Neural cell (in vitro differentiated cells): ENCODE data around the gene RAF1. TPM values are rescaled to one million over a fixed set of nuclear protein-coding genes. Genes with fewer than 3 reads are reported as not detected.

Experiments used
- H2AFZ ChIP-seq: fragments of 200-600, 300-800 bp; sonication (generic), shearing (Covaris generic); 2 replicates; pipeline ENCODE4 v1.6.0; 2014; ENCODE audit warnings: low read depth, mild to moderate bottlenecking, antibody characterized with exemption, low read length, moderate library complexity
- H3F3A ChIP-seq: fragments of 200-600 bp; shearing (Covaris generic); 2 replicates; pipeline ENCODE4 v1.6.1; 2016; ENCODE audit warnings: mild to moderate bottlenecking, moderate library complexity, mixed read lengths, antibody characterized with exemption, low read length; ENCODE audit not compliant: insufficient read depth, poor library complexity, severe bottlenecking
- H3K27ac ChIP-seq: fragments of 200-600, 300-800 bp; sonication (generic), shearing (Covaris generic); 2 replicates; pipeline ENCODE4 v1.5.1; 2014; ENCODE audit warnings: mild to moderate bottlenecking, low read length, moderate library complexity
- H3K27me3 ChIP-seq: fragments of 300-800, 200-600 bp; sonication (generic), shearing (Covaris generic); 2 replicates; pipeline ENCODE4 v1.6.0; 2014; ENCODE audit warnings: mild to moderate bottlenecking, low read depth, low read length, moderate library complexity; ENCODE audit not compliant: insufficient read depth
- H3K36me3 ChIP-seq: fragments of 300-800, 200-600 bp; sonication (generic), shearing (Covaris generic); 2 replicates; pipeline ENCODE4 v1.5.1; 2014; ENCODE audit warnings: mild to moderate bottlenecking, antibody characterized with exemption, low read length, moderate library complexity; ENCODE audit not compliant: insufficient read depth
- H3K4me2 ChIP-seq: fragments of 300-800, 200-600 bp; sonication (generic), shearing (Covaris generic); 2 replicates; pipeline ENCODE4 v1.6.0; 2014; ENCODE audit warnings: mild to moderate bottlenecking, low read length
- H3K4me3 ChIP-seq: fragments of 300-800, 200-600 bp; sonication (generic), shearing (Covaris generic); 2 replicates; pipeline ENCODE4 v1.5.1; 2014; ENCODE audit warnings: mild to moderate bottlenecking, low read length, moderate library complexity
- H3K79me2 ChIP-seq: fragments of 200-600 bp; shearing (Covaris generic); replicated peaks from 2 replicates; pipeline ENCODE4 v1.6.0; 2014; ENCODE audit warnings: mild to moderate bottlenecking, low read length, moderate library complexity; ENCODE audit not compliant: insufficient read depth
- H3K9ac ChIP-seq: fragments of 300-800, 200-600 bp; sonication (generic), shearing (Covaris generic); 2 replicates; pipeline ENCODE4 v1.6.1; 2016; ENCODE audit warnings: mild to moderate bottlenecking, low read length, mixed read lengths
- H3K9me2 ChIP-seq: fragments of 200-600 bp; shearing (Covaris generic); 2 replicates; pipeline ENCODE4 v1.6.1; 2016; ENCODE audit warnings: mild to moderate bottlenecking, low read length, mixed read lengths; ENCODE audit not compliant: insufficient read depth
- H3K9me3 ChIP-seq: fragments of 200-600, 300-800 bp; sonication (generic), shearing (Covaris generic); 2 replicates; pipeline ENCODE4 v1.6.1; 2016; ENCODE audit warnings: mild to moderate bottlenecking, mixed run types, low read length, moderate library complexity, mixed read lengths
- H4K20me1 ChIP-seq: fragments of 200-600 bp; shearing (Covaris generic); 2 replicates; pipeline ENCODE4 v1.6.1; 2016; ENCODE audit warnings: mild to moderate bottlenecking, mixed run types; ENCODE audit not compliant: insufficient read depth
- CTCF ChIP-seq: fragments of 450-650 bp; IDR thresholded peaks from 2 replicates; pipeline ENCODE4 v1.5.1; 2014; ENCODE audit warnings: antibody characterized with exemption, mild to moderate bottlenecking, moderate library complexity; ENCODE audit not compliant: poor library complexity, severe bottlenecking
- EP300 ChIP-seq: fragments of 450-650 bp; conservative IDR thresholded peaks from 2 replicates; pipeline ENCODE4 v1.6.1; 2014; ENCODE audit warnings: antibody characterized with exemption, mild to moderate bottlenecking, moderate library complexity; ENCODE audit not compliant: poor library complexity, severe bottlenecking
- EZH2 ChIP-seq: fragments of 200-600, 300-800 bp; shearing (Covaris generic), sonication (generic); IDR thresholded peaks from 2 replicates; pipeline ENCODE4 v1.6.1; 2014; ENCODE audit warnings: antibody characterized with exemption, low read length, borderline replicate concordance, mild to moderate bottlenecking; ENCODE audit not compliant: insufficient read depth, poor library complexity, severe bottlenecking
- MXI1 ChIP-seq: fragments of 450-650 bp; conservative IDR thresholded peaks from 2 replicates; pipeline ENCODE4 v1.6.1; 2014; ENCODE audit warnings: antibody characterized with exemption, mild to moderate bottlenecking; ENCODE audit not compliant: poor library complexity, severe bottlenecking
- POLR2AphosphoS5 ChIP-seq: IDR thresholded peaks from 2 replicates; pipeline ENCODE4 v1.6.1; 2012
- RAD21 ChIP-seq: fragments of 450-650 bp; conservative IDR thresholded peaks from 2 replicates; pipeline ENCODE4 v1.6.1; 2014; ENCODE audit warnings: antibody characterized with exemption, mild to moderate bottlenecking, moderate library complexity
- SMC3 ChIP-seq: fragments of 450-650 bp; conservative IDR thresholded peaks from 2 replicates; pipeline ENCODE4 v1.6.1; 2014; ENCODE audit warnings: antibody characterized with exemption, mild to moderate bottlenecking, moderate library complexity; ENCODE audit not compliant: poor library complexity
- TAF1 ChIP-seq: IDR thresholded peaks from 2 replicates; pipeline ENCODE4 v1.6.1; 2012; ENCODE audit warnings: low read depth
- polyA plus RNA-seq: library from polyadenylated mRNA; depleted of rRNA; stranded (reverse); fragments of >200 nt; gene quantifications from 2 replicates; pipeline ENCODE4 v1.2.3, GENCODE V29; 2014
- TF ChIP-seq, protein P1 (sequence below): IDR thresholded peaks from 2 replicates; pipeline ENCODE4 v1.6.1; 2012; ENCODE audit warnings: borderline replicate concordance

The RAF1 gene
- polyA plus RNA-seq, 1 donor from 2014 or later, result 215 TPM

- TF ChIP-seq POLR2AphosphoS5 (no peak), RAD21 (no peak), EP300 (no peak), MXI1 (no peak), EZH2 (no peak), CTCF (no peak), TAF1 (no peak), SMC3 (no peak)
- TF ChIP-seq, protein P1, sequence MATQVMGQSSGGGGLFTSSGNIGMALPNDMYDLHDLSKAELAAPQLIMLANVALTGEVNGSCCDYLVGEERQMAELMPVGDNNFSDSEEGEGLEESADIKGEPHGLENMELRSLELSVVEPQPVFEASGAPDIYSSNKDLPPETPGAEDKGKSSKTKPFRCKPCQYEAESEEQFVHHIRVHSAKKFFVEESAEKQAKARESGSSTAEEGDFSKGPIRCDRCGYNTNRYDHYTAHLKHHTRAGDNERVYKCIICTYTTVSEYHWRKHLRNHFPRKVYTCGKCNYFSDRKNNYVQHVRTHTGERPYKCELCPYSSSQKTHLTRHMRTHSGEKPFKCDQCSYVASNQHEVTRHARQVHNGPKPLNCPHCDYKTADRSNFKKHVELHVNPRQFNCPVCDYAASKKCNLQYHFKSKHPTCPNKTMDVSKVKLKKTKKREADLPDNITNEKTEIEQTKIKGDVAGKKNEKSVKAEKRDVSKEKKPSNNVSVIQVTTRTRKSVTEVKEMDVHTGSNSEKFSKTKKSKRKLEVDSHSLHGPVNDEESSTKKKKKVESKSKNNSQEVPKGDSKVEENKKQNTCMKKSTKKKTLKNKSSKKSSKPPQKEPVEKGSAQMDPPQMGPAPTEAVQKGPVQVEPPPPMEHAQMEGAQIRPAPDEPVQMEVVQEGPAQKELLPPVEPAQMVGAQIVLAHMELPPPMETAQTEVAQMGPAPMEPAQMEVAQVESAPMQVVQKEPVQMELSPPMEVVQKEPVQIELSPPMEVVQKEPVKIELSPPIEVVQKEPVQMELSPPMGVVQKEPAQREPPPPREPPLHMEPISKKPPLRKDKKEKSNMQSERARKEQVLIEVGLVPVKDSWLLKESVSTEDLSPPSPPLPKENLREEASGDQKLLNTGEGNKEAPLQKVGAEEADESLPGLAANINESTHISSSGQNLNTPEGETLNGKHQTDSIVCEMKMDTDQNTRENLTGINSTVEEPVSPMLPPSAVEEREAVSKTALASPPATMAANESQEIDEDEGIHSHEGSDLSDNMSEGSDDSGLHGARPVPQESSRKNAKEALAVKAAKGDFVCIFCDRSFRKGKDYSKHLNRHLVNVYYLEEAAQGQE, result no peak
- H3F3A ChIP-seq, result no peaks in the 10 kb centered on the region
- H2AFZ ChIP-seq, result no peak overlapping the region
- H4K20me1 ChIP-seq, result no peaks in the 10 kb centered on the region
- H3K27ac ChIP-seq, result no peak overlapping the region
- no peaks in the 10 kb centered on the region for H3K27me3 ChIP-seq
- H3K9me2 ChIP-seq, result no peaks in the 10 kb centered on the region
- no peak overlapping the region for H3K9ac ChIP-seq
- H3K4me2 ChIP-seq, result no peak overlapping the region
- H3K4me3 ChIP-seq, result no peak overlapping the region
- H3K9me3 ChIP-seq, result no peaks in the 10 kb centered on the region
- H3K36me3 ChIP-seq, result no peaks in the 10 kb centered on the region
- no peaks in the 10 kb centered on the region for H3K79me2 ChIP-seq
These were observed 32.0 kb upstream of the RAF1 start for GRCh38 chr3:12695916-12696315.

- H3K27me3 ChIP-seq, result no peaks in the 10 kb centered on the region
- H3K9ac ChIP-seq, result no peak overlapping the region
- no peaks in the 10 kb centered on the region for H4K20me1 ChIP-seq
- H3K36me3 ChIP-seq, result no peaks in the 10 kb centered on the region
- H3K4me2 ChIP-seq, result no peak overlapping the region
- no peaks in the 10 kb centered on the region for H3K9me3 ChIP-seq
- TF ChIP-seq RAD21, result no peak
- no peak for TF ChIP-seq CTCF
- no peak for TF ChIP-seq EP300
- no peak for TF ChIP-seq SMC3
- TF ChIP-seq, protein P1, result no peak
- no peak for TF ChIP-seq MXI1
- no peak for TF ChIP-seq POLR2AphosphoS5
- TF ChIP-seq TAF1, result no peak
- TF ChIP-seq EZH2, result no peak
- no peaks in the 10 kb centered on the region for H3F3A ChIP-seq
- H3K27ac ChIP-seq, result no peak overlapping the region
- H2AFZ ChIP-seq, result no peak overlapping the region
- no peaks in the 10 kb centered on the region for H3K9me2 ChIP-seq
- no peaks in the 10 kb centered on the region for H3K79me2 ChIP-seq
- H3K4me3 ChIP-seq, result no peak overlapping the region
These were observed 31.2 kb upstream of the RAF1 start for GRCh38 chr3:12695112-12695511.
